A549 (cell line): ENCODE results near the gene METTL21A. TPM values are rescaled to one million over a fixed set of nuclear protein-coding genes. Genes with fewer than 3 reads are reported as not detected.

Experiments
- ATAC-seq, 2 experiments: fragments of 200-7000 bp in 1 of 2; fragments of >200 bp in 1 of 2; cut with Nextera tagmentation in 1 of 2; cut with Tn5 transposase in 1 of 2; 3 replicates each; pipeline versions ENCODE4 v1.8.0 to v1.9.1; 2018 to 2020; ENCODE audit warnings: mild to moderate bottlenecking in 1 of 2, moderate library complexity in 1 of 2
- CTCF ChIA-PET: fragments of 300-600 bp; sonication (Branson Sonifier 250); formaldehyde crosslinking; extraction: SDS; loops from one replicate; lab custom pipeline; 2021; ENCODE audit warnings: antibody characterized with exemption, inconsistent platforms; lab: Yijun Ruan, JAX
- POLR2A ChIA-PET: fragments of 350-600 bp; formaldehyde crosslinking; extraction: SDS; loops from one replicate; lab custom pipeline; 2021; ENCODE audit warnings: antibody characterized with exemption, inconsistent platforms; lab: Yijun Ruan, JAX
- DNase-seq, 2 experiments: peaks; one replicate each; pipeline versions ENCODE4 v3.0.0 to v3.0.0-alpha.2; 2011 to 2016; ENCODE audit warnings: low read depth in 1 of 2, low spot score in 1 of 2
- FAIRE-seq: peaks from 2 replicates; lab custom pipeline; 2011; peaks lifted over from hg19 to GRCh38; lab: Jason Lieb, UNC
- H3K27ac ChIP-seq, 2 experiments: fragments of >200 bp; sonication (Bioruptor Twin); formaldehyde crosslinking; 3 replicates each; pipeline ENCODE4 v1.5.1; 2016 to 2017
- H3K4me1 ChIP-seq: fragments of >200 bp; sonication (Bioruptor Twin); formaldehyde crosslinking; 3 replicates; pipeline ENCODE4 v1.6.1; 2016
- H3K4me2 ChIP-seq: fragments of >200 bp; sonication (Bioruptor Twin); formaldehyde crosslinking; 3 replicates; pipeline ENCODE4 v1.6.1; 2016
- H3K4me3 ChIP-seq: fragments of >200 bp; sonication (Bioruptor Twin); formaldehyde crosslinking; 3 replicates; pipeline ENCODE4 v1.5.1; 2016
- H3K9me3 ChIP-seq: fragments of >200 bp; sonication (Bioruptor Twin); formaldehyde crosslinking; 3 replicates; pipeline ENCODE4 v1.6.1; 2016
- ATOH8 ChIP-seq: fragments of 250-450 bp; sonication (Bioruptor Pico); IDR thresholded peaks from 2 replicates; pipeline ENCODE4 v1.5.0; 2020; ENCODE audit warnings: low read depth, mild to moderate bottlenecking, moderate library complexity
- CTCF ChIP-seq: fragments of >200 bp; sonication (Bioruptor Twin); formaldehyde crosslinking; IDR thresholded peaks from 3 replicates; pipeline ENCODE4 v1.5.1; 2016
- FOSB ChIP-seq: fragments of 250-450 bp; sonication (Bioruptor Pico); IDR thresholded peaks from 2 replicates; pipeline ENCODE4 v1.5.0; 2020; ENCODE audit warnings: mild to moderate bottlenecking, moderate library complexity
- FOSL2 ChIP-seq, 2 experiments: fragments of 450-650 bp in 1 of 2; fragments of >200 bp in 1 of 2; sonication (Bioruptor Twin) in 1 of 2; formaldehyde crosslinking; IDR thresholded peaks; 2 replicates each; pipeline versions ENCODE4 v1.5.0 to v1.6.1; 2016 to 2020; ENCODE audit warnings: mild to moderate bottlenecking in 1 of 2, moderate library complexity in 1 of 2
- FOXS1 ChIP-seq: fragments of 250-450 bp; sonication (Bioruptor Pico); IDR thresholded peaks from 2 replicates; pipeline ENCODE4 v1.5.0; 2020; ENCODE audit warnings: mild to moderate bottlenecking, moderate library complexity
- HEYL ChIP-seq: fragments of 250-450 bp; sonication (Bioruptor Pico); IDR thresholded peaks from 2 replicates; pipeline ENCODE4 v1.8.0; 2021; ENCODE audit warnings: mild to moderate bottlenecking, moderate library complexity
- HMGXB4 ChIP-seq: fragments of 250-450 bp; sonication (Bioruptor Pico); IDR thresholded peaks from 2 replicates; pipeline ENCODE4 v1.5.0; 2021; ENCODE audit warnings: mild to moderate bottlenecking, moderate library complexity, borderline replicate concordance
- HOXB13 ChIP-seq: fragments of 250-450 bp; sonication (Bioruptor Pico); IDR thresholded peaks from 2 replicates; pipeline ENCODE4 v1.5.0; 2020; ENCODE audit warnings: low read depth, mild to moderate bottlenecking, moderate library complexity
- JUNB ChIP-seq: fragments of >200 bp; sonication (Bioruptor Twin); formaldehyde crosslinking; IDR thresholded peaks from 2 replicates; pipeline ENCODE4 v1.6.1; 2016
- MAFK ChIP-seq: fragments of 450-650 bp; IDR thresholded peaks from 2 replicates; pipeline ENCODE4 v1.6.1; 2014; ENCODE audit not compliant: partially characterized antibody
- MAX ChIP-seq: IDR thresholded peaks from 2 replicates; pipeline ENCODE4 v1.6.1; 2012
- MYC ChIP-seq: IDR thresholded peaks from 2 replicates; pipeline ENCODE4 v1.6.1; 2012; ENCODE audit warnings: mild to moderate bottlenecking, inconsistent platforms, low read length, improper control_type of control experiment, borderline replicate concordance
- NPAS2 ChIP-seq: fragments of 250-450 bp; sonication (Bioruptor Pico); IDR thresholded peaks from 2 replicates; pipeline ENCODE4 v1.8.0; 2022; ENCODE audit warnings: mild to moderate bottlenecking, moderate library complexity, borderline replicate concordance
- PHF8 ChIP-seq: fragments of 200-600 bp; sonication (generic); IDR thresholded peaks from 2 replicates; pipeline ENCODE4 v1.6.1; 2016; ENCODE audit warnings: low read depth, mild to moderate bottlenecking, antibody characterized with exemption, moderate library complexity, borderline replicate concordance
- POLR2AphosphoS2 ChIP-seq: conservative IDR thresholded peaks from 2 replicates; pipeline ENCODE4 v1.6.1; 2012; ENCODE audit warnings: low read length, improper control_type of control experiment, inconsistent platforms
- RARB ChIP-seq: fragments of 250-450 bp; sonication (Bioruptor Pico); IDR thresholded peaks from 2 replicates; pipeline ENCODE4 v1.8.0; 2021; ENCODE audit warnings: mild to moderate bottlenecking, moderate library complexity
- ZSCAN20 ChIP-seq: fragments of 250-450 bp; sonication (Bioruptor Pico); IDR thresholded peaks from 2 replicates; pipeline ENCODE4 v1.8.0; 2022; ENCODE audit warnings: mild to moderate bottlenecking, moderate library complexity
- WGBS: methylation state at CpG from one replicate; pipeline ENCODE4 v1.1.6; 2017; ENCODE audit errors: missing lambda C conversion rate; 5-methylcytosine and 5-hydroxymethylcytosine counted together
- polyA plus RNA-seq, 4 experiments: library from polyadenylated mRNA; depleted of rRNA in 3 of 4; stranded (reverse); fragments of >200 nt; fragmentation: RNase III in 1 of 4; extraction: RNeasy Plus Mini Kit Qiagen cat#74134 plus additional on column Dnase treatment in 1 of 4; gene quantifications; 2 replicates in 3 of 4; 3 replicates in 1 of 4; pipeline ENCODE4 v1.2.3, GENCODE V29; 2011 to 2017

METTL21A gene
- polyA plus RNA-seq, 2 of the 4 experiments (the other 2 are of a cell fraction): 26.9 to 40.1 TPM

GRCh38 chr2:207619764-207620203 lies 5.4 kb downstream of the METTL21A start:
- no peak overlapping the region for H3K27ac ChIP-seq
- CTCF ChIA-PET: no interaction called here
- no peak for ATAC-seq
- 57% methylated on average over 4 of the region's 4 CpGs for WGBS
- POLR2A ChIA-PET: interaction anchor here (0.8 kb wide), 1 partner anchor 90 kb away, joined by 3 read pairs; the partner anchor contains the start of gene CREB1
- no peak overlapping the region for H3K4me2 ChIP-seq
- no peaks in the 10 kb centered on the region for H3K9me3 ChIP-seq
- no peak for DNase-seq
- no peak overlapping the region for H3K4me3 ChIP-seq
- peaks cover 33% of the 10 kb centered on the region for H3K4me1 ChIP-seq
- no peak for FAIRE-seq
- no peak for TF ChIP-seq POLR2AphosphoS2
- no peak for TF ChIP-seq NPAS2
- no peak for TF ChIP-seq ATOH8 (CRISPR knock-in tag)
- no peak for TF ChIP-seq MYC
- no peak for TF ChIP-seq ZSCAN20 (CRISPR knock-in tag)
- TF ChIP-seq FOSB (CRISPR knock-in tag): no peak
- TF ChIP-seq PHF8: no peak
- TF ChIP-seq JUNB: no peak

GRCh38 chr2:207617011-207617671 lies 8.1 kb downstream of the METTL21A start:
- Histone ChIP-seq H3K27ac (peak overlapping the region; percentile 64 to 86), H3K4me2 (peak overlapping the region; percentile 75), H3K9me3 (no peaks in the 10 kb centered on the region), H3K4me3 (no peak overlapping the region), H3K4me1 (peaks cover 27% of the 10 kb centered on the region)
- ATAC-seq: peak; percentile 88 to 90
- 0 out of 2 replicates have a peak, but pooled peaks have one; percentile 60 for TF ChIP-seq RARB
- TF ChIP-seq CTCF: no peak
- peak; percentile 64; the same call in 1 of the 2 replicates for TF ChIP-seq MAX
- TF ChIP-seq HOXB13 (CRISPR knock-in tag): peak; percentile 33; the same call in 1 of the 2 replicates
- no peak for TF ChIP-seq HMGXB4 (CRISPR knock-in tag)
- no peak for TF ChIP-seq HEYL (CRISPR knock-in tag)
- TF ChIP-seq FOSL2 (IDR thresholded peaks at IDR 0.05): no peak
- peak; percentile 80 for TF ChIP-seq FOSL2 (CRISPR knock-in tag; IDR thresholded peaks at IDR 0.05)
- peak; percentile 84 for TF ChIP-seq MAFK
- no peak for TF ChIP-seq FOXS1 (CRISPR knock-in tag)
- peak; percentile 56; the same call in 1 of the 2 replicates for TF ChIP-seq JUNB
- WGBS: 4% methylated on average over 6 of the region's 6 CpGs
- DNase-seq: peak; percentile 64
- POLR2A ChIA-PET: interaction anchor here (2.5 kb wide), 1 partner anchor 8 kb away, joined by 7 read pairs; the partner anchor contains the start of gene METTL21A
- no peak for FAIRE-seq
- CTCF ChIA-PET: interaction anchor here (0.9 to 1.1 kb wide), 3 partner anchors 9 to 93 kb away, joined by 3 read pairs; no protein-coding TSS in a partner anchor
